Measurements from ENCODE around the gene DAGLA.

- TF ChIP-seq CTCF (IDR thresholded peaks at IDR 0.05) = no peak
- TF ChIP-seq EZH2 (IDR thresholded peaks at IDR 0.05; ENCODE audit: borderline replicate concordance, insufficient read depth, low read depth, low read length, poor library complexity, severe bottlenecking) = no peak
Observed at GRCh38 chr11:61686469-61686868, 6.3 kb downstream of the DAGLA start.
